ENCODE data around the gene SEMA3F.

Gene SEMA3F

GRCh38 chr3:50193746-50194127 lies 38.6 kb downstream of the SEMA3F start:
- Histone ChIP-seq H3K36me3 (ENCODE audit: insufficient read depth, low read length) (no peaks in the 10 kb centered on the region), H3K9me3 (ENCODE audit: control insufficient read depth, insufficient read depth, low read length) (no peaks in the 10 kb centered on the region), H3K9ac (ENCODE audit: low read depth, low read length) (no peak overlapping the region), H3K4me1 (ENCODE audit: insufficient read depth, low read length) (peaks cover 3% of the 10 kb centered on the region; the same call in 1 of the 2 replicates)

- H3K9me3 ChIP-seq (ENCODE audit: control insufficient read depth, insufficient read depth, low read length): no peaks in the 10 kb centered on the region
Measured at GRCh38 chr3:50194128-50194902, 39.2 kb downstream of the SEMA3F start.

GRCh38 chr3:50194903-50195500 lies 39.9 kb downstream of the SEMA3F start:
- Histone ChIP-seq H3K4me1 (ENCODE audit: insufficient read depth, low read length) (peaks cover 3% of the 10 kb centered on the region; the same call in 1 of the 2 replicates), H3K9me3 (ENCODE audit: control insufficient read depth, insufficient read depth, low read length) (no peaks in the 10 kb centered on the region), H3K9ac (ENCODE audit: low read depth, low read length) (no peak overlapping the region), H3K36me3 (ENCODE audit: insufficient read depth, low read length) (no peaks in the 10 kb centered on the region)

More at GRCh38 chr3:50194128-50194902, 39.2 kb downstream of the SEMA3F start:
- Histone ChIP-seq H3K36me3 (ENCODE audit: insufficient read depth, low read length) (no peaks in the 10 kb centered on the region), H3K9ac (ENCODE audit: low read depth, low read length) (no peak overlapping the region), H3K4me1 (ENCODE audit: insufficient read depth, low read length) (peaks cover 3% of the 10 kb centered on the region; the same call in 1 of the 2 replicates)

GRCh38 chr3:50195501-50196252 lies 40.6 kb downstream of the SEMA3F start:
- H3K36me3 ChIP-seq (ENCODE audit: insufficient read depth, low read length): no peaks in the 10 kb centered on the region

GRCh38 chr3:50196253-50196801 lies 41.2 kb downstream of the SEMA3F start:
- Histone ChIP-seq H3K9ac (ENCODE audit: low read depth, low read length) (no peak overlapping the region), H3K9me3 (ENCODE audit: control insufficient read depth, insufficient read depth, low read length) (no peaks in the 10 kb centered on the region), H3K4me1 (ENCODE audit: insufficient read depth, low read length) (peaks cover 3% of the 10 kb centered on the region; the same call in 1 of the 2 replicates), H3K36me3 (ENCODE audit: insufficient read depth, low read length) (no peaks in the 10 kb centered on the region)

More at GRCh38 chr3:50195501-50196252, 40.6 kb downstream of the SEMA3F start:
- no peak overlapping the region for H3K9ac ChIP-seq (ENCODE audit: low read depth, low read length)
- H3K9me3 ChIP-seq (ENCODE audit: control insufficient read depth, insufficient read depth, low read length): no peaks in the 10 kb centered on the region
- peaks cover 3% of the 10 kb centered on the region; the same call in 1 of the 2 replicates for H3K4me1 ChIP-seq (ENCODE audit: insufficient read depth, low read length)

- Histone ChIP-seq H3K9ac (ENCODE audit: low read depth, low read length) (no peak overlapping the region), H3K9me3 (ENCODE audit: control insufficient read depth, insufficient read depth, low read length) (no peaks in the 10 kb centered on the region), H3K4me1 (ENCODE audit: insufficient read depth, low read length) (peaks cover 2% of the 10 kb centered on the region; the same call in 1 of the 2 replicates), H3K36me3 (ENCODE audit: insufficient read depth, low read length) (no peaks in the 10 kb centered on the region)
Measured at GRCh38 chr3:50201573-50202315, 46.6 kb downstream of the SEMA3F start.

- Histone ChIP-seq H3K36me3 (ENCODE audit: insufficient read depth, low read length) (no peaks in the 10 kb centered on the region), H3K9ac (ENCODE audit: low read depth, low read length) (no peak overlapping the region), H3K9me3 (ENCODE audit: control insufficient read depth, insufficient read depth, low read length) (no peaks in the 10 kb centered on the region), H3K4me1 (ENCODE audit: insufficient read depth, low read length) (peaks cover 2% of the 10 kb centered on the region; the same call in 1 of the 2 replicates)
Measured at GRCh38 chr3:50202353-50203112, 47.4 kb downstream of the SEMA3F start.

- H3K9me3 ChIP-seq (ENCODE audit: control insufficient read depth, insufficient read depth, low read length): no peaks in the 10 kb centered on the region
- H3K9ac ChIP-seq (ENCODE audit: low read depth, low read length): no peak overlapping the region
- no peaks in the 10 kb centered on the region for H3K36me3 ChIP-seq (ENCODE audit: insufficient read depth, low read length)
- peaks cover 2% of the 10 kb centered on the region; the same call in 1 of the 2 replicates for H3K4me1 ChIP-seq (ENCODE audit: insufficient read depth, low read length)
Measured at GRCh38 chr3:50203113-50203808, 48.1 kb downstream of the SEMA3F start.

- no peaks in the 10 kb centered on the region for H3K9me3 ChIP-seq (ENCODE audit: control insufficient read depth, insufficient read depth, low read length)
- H3K36me3 ChIP-seq (ENCODE audit: insufficient read depth, low read length): no peaks in the 10 kb centered on the region
- peaks cover 2% of the 10 kb centered on the region; the same call in 1 of the 2 replicates for H3K4me1 ChIP-seq (ENCODE audit: insufficient read depth, low read length)
- no peak overlapping the region for H3K9ac ChIP-seq (ENCODE audit: low read depth, low read length)
Measured at GRCh38 chr3:50203809-50204803, 49.0 kb downstream of the SEMA3F start.

GRCh38 chr3:50204804-50205412 lies 49.8 kb downstream of the SEMA3F start, which contains the start of gene SLC38A3:
SLC38A3 (plus strand) TSS chr3:50205271; CDS start chr3:50214200, 8,929 bp downstream.
- no peaks in the 10 kb centered on the region for H3K9me3 ChIP-seq (ENCODE audit: control insufficient read depth, insufficient read depth, low read length)
- no peaks in the 10 kb centered on the region for H3K36me3 ChIP-seq (ENCODE audit: insufficient read depth, low read length)
- peak within 1 kb of the TSS; percentile 66; the same call in 1 of the 2 replicates for H3K9ac ChIP-seq (ENCODE audit: low read depth, low read length)
- peaks cover 2% of the 10 kb centered on the region; the same call in 1 of the 2 replicates for H3K4me1 ChIP-seq (ENCODE audit: insufficient read depth, low read length)

GRCh38 chr3:50205413-50206276 lies 50.5 kb downstream of the SEMA3F start:
- peak overlapping the region; percentile 66; the same call in 1 of the 2 replicates for H3K9ac ChIP-seq (ENCODE audit: low read depth, low read length)
- peaks cover 7% of the 10 kb centered on the region; the same call in 1 of the 2 replicates for H3K4me1 ChIP-seq (ENCODE audit: insufficient read depth, low read length)
- H3K36me3 ChIP-seq (ENCODE audit: insufficient read depth, low read length): no peaks in the 10 kb centered on the region
- H3K9me3 ChIP-seq (ENCODE audit: control insufficient read depth, insufficient read depth, low read length): no peaks in the 10 kb centered on the region
